Suprapubic skin (tissue), 4 donors: ENCODE results near the gene CCDC3. TPM values are rescaled to one million over a fixed set of nuclear protein-coding genes. Genes with fewer than 3 reads are reported as not detected.

ENCODE experiments used
- DNase-seq, 2 donors: peaks; one replicate each; pipeline ENCODE4 v3.0.0-alpha.2; 2019; ENCODE audit warnings: low spot score in 2 of 2
- H3K27ac ChIP-seq: fragments of 200-600 bp; sonication (generic); one replicate; pipeline ENCODE4 v1.5.1; 2019
- H3K27me3 ChIP-seq: fragments of 200-600 bp; sonication (generic); one replicate; pipeline ENCODE4 v1.5.1; 2019
- H3K36me3 ChIP-seq: fragments of 200-600 bp; sonication (generic); one replicate; pipeline ENCODE4 v1.5.1; 2019
- H3K4me1 ChIP-seq: fragments of 200-600 bp; sonication (generic); one replicate; pipeline ENCODE4 v1.5.1; 2019
- H3K4me3 ChIP-seq: fragments of 200-600 bp; sonication (generic); one replicate; pipeline ENCODE4 v1.5.1; 2019; ENCODE audit warnings: mild to moderate bottlenecking
- H3K9me3 ChIP-seq: fragments of 200-600 bp; sonication (generic); one replicate; pipeline ENCODE4 v1.5.1; 2019
- EP300 ChIP-seq: sonication (generic); formaldehyde crosslinking; IDR thresholded peaks from one replicate; pipeline ENCODE4 v1.6.1; 2017; ENCODE audit warnings: antibody characterized with exemption
- POLR2A ChIP-seq, 2 donors: fragments of 450-650 bp; IDR thresholded peaks; one replicate each; pipeline ENCODE4 v1.6.1; 2017; ENCODE audit warnings: antibody characterized with exemption in 2 of 2, mild to moderate bottlenecking in 2 of 2, moderate library complexity in 2 of 2
- POLR2AphosphoS5 ChIP-seq, 3 donors: sonication (generic); formaldehyde crosslinking; IDR thresholded peaks; one replicate each; pipeline ENCODE4 v1.6.1; 2017; ENCODE audit warnings: antibody characterized with exemption in 3 of 3
- WGBS: methylation state at CpG from one replicate; pipeline ENCODE4 v1.1.5; 2018; 5-methylcytosine and 5-hydroxymethylcytosine counted together
- total RNA-seq, 4 donors: library from RNA; depleted of rRNA; stranded (reverse); fragments of >200 nt; gene quantifications; one replicate each; pipeline ENCODE4 v1.1.0, GENCODE V29; 2016
- TF ChIP-seq, protein P1 (sequence below), 2 donors: fragments of 200-600 bp in 1 of 2; fragments of 450-650 bp in 1 of 2; sonication (generic) in 1 of 2; IDR thresholded peaks; one replicate each; pipeline ENCODE4 v1.5.1; 2016 to 2019; ENCODE audit warnings: antibody characterized with exemption in 2 of 2, mild to moderate bottlenecking in 1 of 2, moderate library complexity in 1 of 2

Gene CCDC3
- total RNA-seq, 4 donors from 2014 or later, result 31.3 to 124 (median 60.2) TPM

DNA sequence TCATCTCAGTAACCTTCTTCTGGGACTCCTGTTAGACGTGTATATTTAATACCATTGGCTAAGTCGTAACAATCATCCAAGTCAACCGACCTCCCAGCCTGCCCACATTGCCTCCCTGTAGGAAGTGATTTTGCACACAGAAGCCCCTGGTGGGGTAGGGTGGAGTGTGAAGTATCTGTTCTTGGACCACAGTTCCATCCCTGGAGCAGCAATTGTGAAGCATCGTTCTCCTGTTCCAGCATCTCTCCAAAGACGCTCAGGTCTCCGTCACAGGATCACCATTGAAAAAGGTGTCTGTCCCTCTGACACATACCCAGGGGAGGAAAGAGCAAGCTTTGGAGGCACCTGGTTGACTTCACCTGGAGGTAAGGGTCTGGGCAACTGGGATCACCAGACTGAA is 72.9 kb downstream of the CCDC3 start:
- Histone ChIP-seq H3K9me3 (no peaks in the 10 kb centered on the region), H3K4me1 (no peaks in the 10 kb centered on the region), H3K36me3 (no peaks in the 10 kb centered on the region), H3K27ac (no peak overlapping the region), H3K27me3 (no peaks in the 10 kb centered on the region), H3K4me3 (no peak overlapping the region)
- 81% methylated on average over 6 of the region's 6 CpGs for WGBS
- DNase-seq, result no peak
- TF ChIP-seq EP300, result no peak
- no peak for TF ChIP-seq POLR2A (IDR thresholded peaks at IDR 0.05)
- no peak for TF ChIP-seq POLR2AphosphoS5 (IDR thresholded peaks at IDR 0.05)
- TF ChIP-seq, protein P1, sequence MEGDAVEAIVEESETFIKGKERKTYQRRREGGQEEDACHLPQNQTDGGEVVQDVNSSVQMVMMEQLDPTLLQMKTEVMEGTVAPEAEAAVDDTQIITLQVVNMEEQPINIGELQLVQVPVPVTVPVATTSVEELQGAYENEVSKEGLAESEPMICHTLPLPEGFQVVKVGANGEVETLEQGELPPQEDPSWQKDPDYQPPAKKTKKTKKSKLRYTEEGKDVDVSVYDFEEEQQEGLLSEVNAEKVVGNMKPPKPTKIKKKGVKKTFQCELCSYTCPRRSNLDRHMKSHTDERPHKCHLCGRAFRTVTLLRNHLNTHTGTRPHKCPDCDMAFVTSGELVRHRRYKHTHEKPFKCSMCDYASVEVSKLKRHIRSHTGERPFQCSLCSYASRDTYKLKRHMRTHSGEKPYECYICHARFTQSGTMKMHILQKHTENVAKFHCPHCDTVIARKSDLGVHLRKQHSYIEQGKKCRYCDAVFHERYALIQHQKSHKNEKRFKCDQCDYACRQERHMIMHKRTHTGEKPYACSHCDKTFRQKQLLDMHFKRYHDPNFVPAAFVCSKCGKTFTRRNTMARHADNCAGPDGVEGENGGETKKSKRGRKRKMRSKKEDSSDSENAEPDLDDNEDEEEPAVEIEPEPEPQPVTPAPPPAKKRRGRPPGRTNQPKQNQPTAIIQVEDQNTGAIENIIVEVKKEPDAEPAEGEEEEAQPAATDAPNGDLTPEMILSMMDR (IDR thresholded peaks at IDR 0.05), result no peak

GRCh38 chr10:12927896-12928295 is 73.6 kb downstream of the CCDC3 start:
- Histone ChIP-seq H3K27me3 (no peaks in the 10 kb centered on the region), H3K4me1 (no peaks in the 10 kb centered on the region), H3K36me3 (no peaks in the 10 kb centered on the region), H3K27ac (no peak overlapping the region), H3K9me3 (no peaks in the 10 kb centered on the region), H3K4me3 (no peak overlapping the region)
- DNase-seq, result no peak
- 48% methylated on average over 1 of the region's 1 CpG for WGBS
- TF ChIP-seq, protein P1 (IDR thresholded peaks at IDR 0.05), result no peak
- TF ChIP-seq EP300 (no peak), POLR2A (IDR thresholded peaks at IDR 0.05) (no peak), POLR2AphosphoS5 (IDR thresholded peaks at IDR 0.05) (no peak)

DNA sequence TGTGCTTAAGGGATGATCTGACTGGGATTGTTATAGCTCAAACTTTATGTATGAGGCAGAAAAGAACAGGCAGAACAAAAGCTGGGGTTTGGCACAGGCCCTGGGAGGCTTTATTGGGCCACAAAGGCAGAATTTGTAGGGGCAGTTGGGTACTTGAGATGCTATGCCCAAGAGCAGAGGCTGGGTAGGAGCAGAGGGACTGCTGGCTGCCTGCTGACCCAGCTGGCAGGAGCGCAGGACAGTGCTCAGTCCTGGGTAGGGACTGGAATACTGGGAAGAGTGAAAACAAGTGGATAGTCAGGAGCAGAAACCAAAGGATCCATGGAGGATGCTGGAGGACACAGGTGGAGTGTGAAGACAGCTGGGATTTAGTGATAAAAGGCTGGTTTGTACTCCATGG is 75.7 kb downstream of the CCDC3 start:
- H3K9me3 ChIP-seq, result no peaks in the 10 kb centered on the region
- no peaks in the 10 kb centered on the region for H3K36me3 ChIP-seq
- no peak overlapping the region for H3K4me3 ChIP-seq
- TF ChIP-seq POLR2AphosphoS5 (IDR thresholded peaks at IDR 0.05) (no peak), EP300 (no peak), POLR2A (IDR thresholded peaks at IDR 0.05) (no peak)
- TF ChIP-seq, protein P1 (IDR thresholded peaks at IDR 0.05), result no peak
- DNase-seq, result no peak
- H3K27ac ChIP-seq, result no peak overlapping the region
- H3K4me1 ChIP-seq, result no peaks in the 10 kb centered on the region
- WGBS, result 100% methylated on average over 1 of the region's 1 CpG
- no peaks in the 10 kb centered on the region for H3K27me3 ChIP-seq

GRCh38 chr10:12924911-12925310 is 76.6 kb downstream of the CCDC3 start:
- Histone ChIP-seq H3K27ac (no peak overlapping the region), H3K27me3 (no peaks in the 10 kb centered on the region), H3K4me3 (no peak overlapping the region), H3K4me1 (no peaks in the 10 kb centered on the region), H3K9me3 (no peaks in the 10 kb centered on the region), H3K36me3 (no peaks in the 10 kb centered on the region)
- no peak for DNase-seq
- TF ChIP-seq POLR2A (IDR thresholded peaks at IDR 0.05), result no peak
- no peak for TF ChIP-seq POLR2AphosphoS5 (IDR thresholded peaks at IDR 0.05)
- TF ChIP-seq, protein P1 (IDR thresholded peaks at IDR 0.05), result no peak
- no peak for TF ChIP-seq EP300
- 95% methylated on average over 5 of the region's 5 CpGs for WGBS

GRCh38 chr10:12922117-12922900 is 79.2 kb downstream of the CCDC3 start:
- no peak for DNase-seq
- 92% methylated on average over 13 of the region's 13 CpGs for WGBS
- peaks cover 3% of the 10 kb centered on the region for H3K4me1 ChIP-seq

More at GRCh38 chr10:12922117-12922900, 79.2 kb downstream of the CCDC3 start:
- H3K36me3 ChIP-seq, result no peaks in the 10 kb centered on the region
- H3K9me3 ChIP-seq, result no peaks in the 10 kb centered on the region
- no peak overlapping the region for H3K4me3 ChIP-seq
- TF ChIP-seq POLR2A (IDR thresholded peaks at IDR 0.05) (no peak), EP300 (no peak), POLR2AphosphoS5 (IDR thresholded peaks at IDR 0.05) (no peak)
- TF ChIP-seq, protein P1 (IDR thresholded peaks at IDR 0.05), result no peak
- H3K27me3 ChIP-seq, result no peaks in the 10 kb centered on the region
- H3K27ac ChIP-seq, result no peak overlapping the region
